ENCODE measurements around the gene RYR2. TPM values are rescaled to one million over a fixed set of nuclear protein-coding genes. Genes with fewer than 3 reads are reported as not detected.

RYR2 gene
- total RNA-seq, 1 donor from 2014 or later = 0.90 TPM

DNA sequence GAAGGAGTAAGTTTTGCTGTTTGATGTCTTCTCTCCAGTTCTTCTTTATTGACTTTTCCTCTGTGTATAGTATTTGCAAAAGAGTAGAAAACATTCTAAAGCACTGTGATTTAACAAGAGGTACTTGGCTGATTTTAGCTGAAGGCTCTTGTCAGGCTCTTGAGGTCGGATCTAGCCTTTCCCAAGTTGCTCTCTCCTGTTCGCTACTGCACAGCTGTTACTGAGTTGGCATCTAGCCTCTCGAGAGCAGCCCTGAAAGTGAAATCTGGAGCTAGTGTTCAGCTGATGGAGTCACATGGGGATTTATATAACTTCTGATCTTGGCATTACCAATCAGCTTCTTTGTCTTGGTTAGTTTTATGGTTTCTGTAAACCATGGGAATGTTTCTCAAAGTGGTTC lies 193.1 kb downstream of the RYR2 start:
- Histone ChIP-seq H3F3A (ENCODE audit: low read depth) (no peaks in the 10 kb centered on the region), H4K20me1 (ENCODE audit: low read depth) (no peaks in the 10 kb centered on the region), H3K4me1 (no peaks in the 10 kb centered on the region), H3K4me3 (no peak overlapping the region), H3K9ac (no peak overlapping the region), H3K9me3 (ENCODE audit: low read depth) (no peaks in the 10 kb centered on the region), H2AFZ (replicated peaks) (no peak overlapping the region), H3K4me2 (no peak overlapping the region), H3K36me3 (no peaks in the 10 kb centered on the region), H3K27ac (no peak overlapping the region), H3K79me2 (ENCODE audit: low read depth) (no peaks in the 10 kb centered on the region), H3K27me3 (no peaks in the 10 kb centered on the region)
- Mint-ChIP-seq H3K9me3 (no peaks in the 10 kb centered on the region), H3K4me3 (no peak overlapping the region), H3K27me3 (ENCODE audit: insufficient read depth, low read depth) (peaks cover 5% of the 10 kb centered on the region), H3K27ac (no peak overlapping the region), H3K4me1 (no peaks in the 10 kb centered on the region), H3K36me3 (no peaks in the 10 kb centered on the region)
- no peak for DNase-seq (ENCODE audit: low spot score)
- TF ChIP-seq, protein P1, sequence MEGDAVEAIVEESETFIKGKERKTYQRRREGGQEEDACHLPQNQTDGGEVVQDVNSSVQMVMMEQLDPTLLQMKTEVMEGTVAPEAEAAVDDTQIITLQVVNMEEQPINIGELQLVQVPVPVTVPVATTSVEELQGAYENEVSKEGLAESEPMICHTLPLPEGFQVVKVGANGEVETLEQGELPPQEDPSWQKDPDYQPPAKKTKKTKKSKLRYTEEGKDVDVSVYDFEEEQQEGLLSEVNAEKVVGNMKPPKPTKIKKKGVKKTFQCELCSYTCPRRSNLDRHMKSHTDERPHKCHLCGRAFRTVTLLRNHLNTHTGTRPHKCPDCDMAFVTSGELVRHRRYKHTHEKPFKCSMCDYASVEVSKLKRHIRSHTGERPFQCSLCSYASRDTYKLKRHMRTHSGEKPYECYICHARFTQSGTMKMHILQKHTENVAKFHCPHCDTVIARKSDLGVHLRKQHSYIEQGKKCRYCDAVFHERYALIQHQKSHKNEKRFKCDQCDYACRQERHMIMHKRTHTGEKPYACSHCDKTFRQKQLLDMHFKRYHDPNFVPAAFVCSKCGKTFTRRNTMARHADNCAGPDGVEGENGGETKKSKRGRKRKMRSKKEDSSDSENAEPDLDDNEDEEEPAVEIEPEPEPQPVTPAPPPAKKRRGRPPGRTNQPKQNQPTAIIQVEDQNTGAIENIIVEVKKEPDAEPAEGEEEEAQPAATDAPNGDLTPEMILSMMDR (IDR thresholded peaks at IDR 0.05) = no peak
- no peak for TF ChIP-seq EZH2phosphoT487 (IDR thresholded peaks at IDR 0.05)
- TF ChIP-seq EZH2 (IDR thresholded peaks at IDR 0.05) = no peak

DNA sequence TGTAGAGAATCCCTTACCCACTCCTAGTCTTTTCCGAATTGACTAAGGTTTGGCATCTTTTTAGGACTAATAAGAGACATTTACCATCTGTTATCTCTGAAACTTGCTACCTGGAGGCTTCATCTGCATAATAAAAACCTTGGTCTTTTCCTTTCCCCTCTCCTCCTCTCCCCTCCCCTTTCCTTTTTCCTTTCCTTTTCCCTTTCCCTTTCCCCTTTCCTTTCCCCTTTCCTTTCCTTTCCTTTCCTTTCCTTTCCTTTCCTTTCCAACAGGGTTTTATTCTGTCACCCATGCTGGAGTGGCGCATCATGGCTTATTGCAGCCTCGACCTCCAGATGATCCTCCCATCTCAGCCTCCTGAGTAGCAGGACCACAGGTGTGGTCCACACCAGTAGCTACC lies 195.7 kb downstream of the RYR2 start:
- Mint-ChIP-seq H3K4me3 (no peak overlapping the region), H3K36me3 (no peaks in the 10 kb centered on the region), H3K9me3 (no peaks in the 10 kb centered on the region), H3K27me3 (ENCODE audit: insufficient read depth, low read depth) (peaks cover 5% of the 10 kb centered on the region), H3K4me1 (no peaks in the 10 kb centered on the region), H3K27ac (no peak overlapping the region)
- H3K4me3 ChIP-seq = no peak overlapping the region
- no peak for DNase-seq (ENCODE audit: low spot score)
- no peaks in the 10 kb centered on the region for H3K9me3 ChIP-seq (ENCODE audit: low read depth)
- no peak overlapping the region for H3K4me2 ChIP-seq
- H3K9ac ChIP-seq = no peak overlapping the region
- H3K79me2 ChIP-seq (ENCODE audit: low read depth) = no peaks in the 10 kb centered on the region
- no peaks in the 10 kb centered on the region for H3F3A ChIP-seq (ENCODE audit: low read depth)
- no peaks in the 10 kb centered on the region for H4K20me1 ChIP-seq (ENCODE audit: low read depth)
- no peaks in the 10 kb centered on the region for H3K4me1 ChIP-seq
- TF ChIP-seq EZH2 (IDR thresholded peaks at IDR 0.05) (no peak), EZH2phosphoT487 (IDR thresholded peaks at IDR 0.05) (no peak)
- TF ChIP-seq, protein P1 (IDR thresholded peaks at IDR 0.05) = no peak
- no peak overlapping the region for H2AFZ ChIP-seq (replicated peaks)
- H3K36me3 ChIP-seq = no peaks in the 10 kb centered on the region
- no peak overlapping the region for H3K27ac ChIP-seq
- H3K27me3 ChIP-seq = no peaks in the 10 kb centered on the region

DNA sequence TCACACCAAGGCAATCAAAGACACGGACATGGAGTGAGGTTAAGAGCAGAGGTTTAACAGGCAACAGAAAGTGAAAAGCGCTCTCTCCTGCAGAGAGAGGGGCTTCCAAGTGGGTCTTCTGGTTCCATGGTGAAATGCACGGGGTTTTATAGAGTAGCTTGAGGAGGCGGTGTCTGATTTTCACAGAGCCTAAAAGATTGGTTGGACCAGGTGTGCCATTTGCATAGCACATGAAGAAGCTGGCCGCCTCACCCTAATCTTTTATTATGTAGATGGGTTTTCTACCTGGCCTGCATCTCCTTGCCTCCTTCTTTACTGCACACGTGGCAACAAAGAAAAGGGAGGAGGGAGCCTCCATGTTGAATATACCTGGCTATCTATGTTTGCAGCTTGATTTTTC lies 197.3 kb downstream of the RYR2 start:
- no peaks in the 10 kb centered on the region for H3K4me1 ChIP-seq
- H3K4me2 ChIP-seq = no peak overlapping the region
- H3K36me3 Mint-ChIP-seq = no peaks in the 10 kb centered on the region
- no peaks in the 10 kb centered on the region for H3K79me2 ChIP-seq (ENCODE audit: low read depth)
- H3K4me3 ChIP-seq = no peak overlapping the region
- H3K36me3 ChIP-seq = no peaks in the 10 kb centered on the region
- no peak overlapping the region for H3K4me3 Mint-ChIP-seq
- no peak overlapping the region for H2AFZ ChIP-seq (replicated peaks)
- H4K20me1 ChIP-seq (ENCODE audit: low read depth) = no peaks in the 10 kb centered on the region
- no peaks in the 10 kb centered on the region for H3K9me3 ChIP-seq (ENCODE audit: low read depth)
- no peaks in the 10 kb centered on the region for H3K9me3 Mint-ChIP-seq
- TF ChIP-seq EZH2 (IDR thresholded peaks at IDR 0.05) (no peak), EZH2phosphoT487 (IDR thresholded peaks at IDR 0.05) (no peak)
- TF ChIP-seq, protein P1 (IDR thresholded peaks at IDR 0.05) = no peak
- DNase-seq (ENCODE audit: low spot score) = no peak
- no peak overlapping the region for H3K9ac ChIP-seq
- H3K4me1 Mint-ChIP-seq = no peaks in the 10 kb centered on the region
- no peaks in the 10 kb centered on the region for H3K27me3 Mint-ChIP-seq (ENCODE audit: insufficient read depth, low read depth)
- H3K27me3 ChIP-seq = no peaks in the 10 kb centered on the region
- no peaks in the 10 kb centered on the region for H3F3A ChIP-seq (ENCODE audit: low read depth)
- no peak overlapping the region for H3K27ac ChIP-seq
- H3K27ac Mint-ChIP-seq = no peak overlapping the region
